Erythroblast (primary cell): ENCODE data around the gene ATG9B.

Experiments used
- GATA1 ChIP-seq: IDR thresholded peaks from 2 replicates; pipeline ENCODE4 v1.6.1; 2011; ENCODE audit warnings: low read depth, mild to moderate bottlenecking, control low read depth, low read length, moderate library complexity
- POLR2A ChIP-seq: IDR thresholded peaks from 2 replicates; pipeline ENCODE4 v1.6.1; 2011; ENCODE audit warnings: mild to moderate bottlenecking, low read length

DNA sequence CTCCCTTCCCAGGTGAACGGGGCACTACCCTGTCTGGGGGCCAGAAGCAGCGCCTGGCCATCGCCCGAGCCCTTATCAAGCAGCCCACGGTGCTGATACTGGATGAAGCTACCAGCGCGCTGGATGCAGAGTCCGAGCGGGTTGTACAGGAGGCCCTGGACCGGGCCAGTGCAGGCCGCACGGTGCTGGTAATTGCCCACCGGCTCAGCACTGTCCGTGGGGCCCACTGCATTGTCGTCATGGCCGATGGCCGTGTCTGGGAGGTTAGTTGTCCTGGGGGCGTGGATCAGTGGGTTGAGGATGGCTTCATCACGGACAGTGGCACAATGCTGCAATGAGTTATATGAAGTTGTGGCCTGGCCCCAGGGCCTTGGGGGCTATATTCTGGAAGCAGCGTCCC, 19.7 kb upstream of the ATG9B start:
- TF ChIP-seq POLR2A (no peak), GATA1 (no peak)
